T-helper 1 cell treated with Interleukin-12 subunit alpha and Interleukin-12 subunit beta and Interleukin-4 antibody, amounts not matched to agents 30 μg/mL and 1 μg/mL, for 36 hours (primary cell): ENCODE measurements around the gene HDAC5.
"Not testable (repeated sequence)": the region's sequence is repeated elsewhere in the genome, so short reads cannot be mapped to it uniquely, and the experiment has no call there.

Source experiments
- H3K27ac Mint-ChIP-seq: one replicate; pipeline ENCODE4 v1.8.0; 2021; ENCODE audit warnings: mild to moderate bottlenecking, mixed read lengths
- H3K27me3 Mint-ChIP-seq: one replicate; pipeline ENCODE4 v1.8.0; 2021; ENCODE audit warnings: low read depth, mixed read lengths
- H3K36me3 Mint-ChIP-seq: one replicate; pipeline ENCODE4 v1.8.0; 2021; ENCODE audit warnings: low read depth, mixed read lengths
- H3K4me1 Mint-ChIP-seq: one replicate; pipeline ENCODE4 v1.8.0; 2021; ENCODE audit warnings: low read depth, mixed read lengths
- H3K4me3 Mint-ChIP-seq: one replicate; pipeline ENCODE4 v1.8.0; 2021; ENCODE audit warnings: mild to moderate bottlenecking, moderate library complexity, mixed read lengths
- H3K9me3 Mint-ChIP-seq: one replicate; pipeline ENCODE4 v1.8.0; 2021; ENCODE audit warnings: mixed read lengths

HDAC5 gene

DNA sequence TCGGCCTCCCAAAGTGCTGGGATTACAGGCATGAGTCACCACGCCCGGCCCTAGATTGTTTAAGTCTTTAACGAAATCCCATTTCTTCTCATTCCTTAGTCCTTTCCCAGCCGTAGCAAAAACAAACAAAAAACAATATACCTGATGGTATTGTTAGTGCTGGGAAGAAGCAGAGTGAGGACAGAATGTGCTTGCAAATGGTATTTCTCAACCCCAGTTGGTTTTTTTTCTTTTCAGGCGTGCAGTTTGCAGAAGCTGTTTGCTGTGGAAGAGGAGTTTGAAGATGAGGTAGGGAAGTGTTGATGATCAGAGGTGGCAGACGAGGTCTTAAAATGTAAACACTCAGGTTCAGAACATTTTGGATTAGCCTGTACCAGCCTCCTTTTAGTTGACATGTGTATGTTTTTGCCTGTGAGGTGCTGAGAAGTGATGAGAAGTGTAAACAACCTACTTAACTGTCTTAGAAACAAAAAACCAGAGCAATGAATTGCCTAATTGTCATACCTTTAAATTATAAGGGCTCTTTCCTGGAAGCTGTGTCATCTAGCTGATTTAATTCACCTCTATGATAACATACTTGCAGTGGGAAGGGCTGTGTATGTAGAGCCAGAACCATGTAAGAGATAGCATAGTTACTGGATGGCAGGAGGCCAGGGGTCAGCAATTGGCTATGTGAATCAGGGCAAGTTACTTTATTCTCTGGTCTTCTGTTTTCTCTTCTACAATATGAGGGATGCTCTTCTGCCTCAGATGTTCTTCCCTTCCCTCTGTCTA is 21.7 kb upstream of the HDAC5 start:
- no peak overlapping the region for H3K27ac Mint-ChIP-seq
- H3K36me3 Mint-ChIP-seq, result peaks cover 11% of the 10 kb centered on the region
- H3K9me3 Mint-ChIP-seq, result no peaks in the 10 kb centered on the region
- no peaks in the 10 kb centered on the region for H3K27me3 Mint-ChIP-seq
- no peak overlapping the region for H3K4me3 Mint-ChIP-seq
- H3K4me1 Mint-ChIP-seq, result peaks cover 13% of the 10 kb centered on the region

- not testable (repeated sequence) for H3K9me3 Mint-ChIP-seq, H3K27ac Mint-ChIP-seq, H3K36me3 Mint-ChIP-seq, H3K27me3 Mint-ChIP-seq
- Mint-ChIP-seq H3K4me3 (peak overlapping the region; percentile 29), H3K4me1 (peaks cover 11% of the 10 kb centered on the region)
Measured at GRCh38 chr17:44143921-44144320, 20.5 kb upstream of the HDAC5 start.

- H3K4me3 Mint-ChIP-seq, result no peak overlapping the region
- H3K4me1 Mint-ChIP-seq, result peaks cover 15% of the 10 kb centered on the region
Measured at GRCh38 chr17:44137891-44138709, 14.7 kb upstream of the HDAC5 start.

GRCh38 chr17:44134752-44135568 is 11.5 kb upstream of the HDAC5 start:
- Mint-ChIP-seq H3K4me3 (no peak overlapping the region), H3K9me3 (no peaks in the 10 kb centered on the region), H3K27me3 (no peaks in the 10 kb centered on the region), H3K27ac (no peak overlapping the region), H3K36me3 (no peaks in the 10 kb centered on the region), H3K4me1 (peaks cover 12% of the 10 kb centered on the region)

More at GRCh38 chr17:44137891-44138709, 14.7 kb upstream of the HDAC5 start:
- H3K27ac Mint-ChIP-seq, result no peak overlapping the region
- H3K27me3 Mint-ChIP-seq, result no peaks in the 10 kb centered on the region
- no peaks in the 10 kb centered on the region for H3K36me3 Mint-ChIP-seq
- H3K9me3 Mint-ChIP-seq, result no peaks in the 10 kb centered on the region

GRCh38 chr17:44133918-44134476 is 10.6 kb upstream of the HDAC5 start:
- H3K4me1 Mint-ChIP-seq, result peaks cover 12% of the 10 kb centered on the region
- no peak overlapping the region for H3K27ac Mint-ChIP-seq
- H3K27me3 Mint-ChIP-seq, result no peaks in the 10 kb centered on the region
- H3K4me3 Mint-ChIP-seq, result no peak overlapping the region
- H3K36me3 Mint-ChIP-seq, result no peaks in the 10 kb centered on the region
- H3K9me3 Mint-ChIP-seq, result no peaks in the 10 kb centered on the region

DNA sequence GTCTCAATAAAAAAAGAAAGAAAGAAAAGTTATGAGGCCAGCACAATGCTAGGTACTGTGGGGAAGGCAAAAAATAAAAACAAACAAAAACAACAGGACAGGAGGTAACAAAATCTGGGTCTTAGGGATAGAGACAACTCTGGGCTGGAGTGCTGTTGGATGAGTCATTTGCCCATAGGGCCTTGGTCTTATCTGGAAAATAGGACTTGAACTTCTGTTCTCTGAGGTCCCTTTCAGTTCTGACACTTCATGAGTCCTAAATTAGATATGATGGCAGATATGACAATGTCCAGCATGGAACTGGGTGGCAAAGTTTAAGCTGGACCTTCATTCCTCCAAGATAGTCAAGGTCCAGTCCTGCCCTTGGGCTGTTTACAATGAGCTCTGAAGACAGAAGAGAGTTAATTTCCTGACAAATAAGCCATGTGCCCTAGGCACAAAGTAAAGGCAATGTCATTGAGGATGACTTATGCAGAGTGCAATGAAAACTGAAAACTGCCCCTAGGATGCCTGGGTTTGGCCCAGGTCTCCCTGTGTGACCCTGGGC is 8.9 kb upstream of the HDAC5 start:
- no peak overlapping the region for H3K27ac Mint-ChIP-seq

GRCh38 chr17:44131372-44131771 is 7.9 kb upstream of the HDAC5 start:
- H3K4me3 Mint-ChIP-seq, result not testable (repeated sequence)

More for the DNA sequence above, 8.9 kb upstream of the HDAC5 start:
- Mint-ChIP-seq H3K27me3 (no peaks in the 10 kb centered on the region), H3K4me1 (peaks cover 4% of the 10 kb centered on the region), H3K9me3 (no peaks in the 10 kb centered on the region), H3K4me3 (no peak overlapping the region), H3K36me3 (no peaks in the 10 kb centered on the region)

DNA sequence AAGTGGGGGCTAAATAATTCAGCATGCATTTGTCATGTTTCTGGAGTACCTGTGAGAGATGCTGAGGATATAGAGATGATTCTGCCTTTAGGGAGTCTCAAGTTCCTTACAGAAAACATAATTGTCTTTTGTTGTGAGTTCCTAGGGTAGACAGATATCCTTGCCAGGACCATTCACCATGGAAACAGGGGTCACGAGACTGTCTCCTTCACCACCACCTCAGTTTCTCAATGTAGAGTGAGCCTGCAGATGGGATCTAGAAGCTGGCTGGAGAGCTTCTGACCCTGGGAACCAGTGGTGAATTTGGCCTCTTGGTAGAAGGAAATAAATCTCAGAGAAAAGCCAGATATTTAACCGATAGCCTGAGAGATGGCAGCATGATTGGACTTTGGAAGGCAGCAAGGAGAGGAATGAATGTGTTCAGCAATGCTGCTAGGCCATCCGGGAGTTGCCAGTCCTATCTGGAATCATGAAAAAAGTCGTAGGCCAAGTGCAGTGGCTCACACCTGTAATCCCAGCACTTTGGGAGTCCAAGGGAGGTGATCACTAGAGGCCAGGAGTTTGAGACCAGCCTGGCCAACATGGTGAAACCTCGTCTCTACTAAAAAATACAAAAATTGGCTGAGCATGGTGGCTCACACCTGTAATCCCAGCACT is 7.4 kb upstream of the HDAC5 start:
- Mint-ChIP-seq H3K4me1 (peaks cover 4% of the 10 kb centered on the region), H3K27ac (no peak overlapping the region), H3K4me3 (no peak overlapping the region), H3K36me3 (no peaks in the 10 kb centered on the region), H3K27me3 (no peaks in the 10 kb centered on the region), H3K9me3 (no peaks in the 10 kb centered on the region)

More at GRCh38 chr17:44131372-44131771, 7.9 kb upstream of the HDAC5 start:
- H3K27ac Mint-ChIP-seq, H3K36me3 Mint-ChIP-seq, H3K4me1 Mint-ChIP-seq, H3K27me3 Mint-ChIP-seq, H3K9me3 Mint-ChIP-seq: not testable (repeated sequence)

DNA sequence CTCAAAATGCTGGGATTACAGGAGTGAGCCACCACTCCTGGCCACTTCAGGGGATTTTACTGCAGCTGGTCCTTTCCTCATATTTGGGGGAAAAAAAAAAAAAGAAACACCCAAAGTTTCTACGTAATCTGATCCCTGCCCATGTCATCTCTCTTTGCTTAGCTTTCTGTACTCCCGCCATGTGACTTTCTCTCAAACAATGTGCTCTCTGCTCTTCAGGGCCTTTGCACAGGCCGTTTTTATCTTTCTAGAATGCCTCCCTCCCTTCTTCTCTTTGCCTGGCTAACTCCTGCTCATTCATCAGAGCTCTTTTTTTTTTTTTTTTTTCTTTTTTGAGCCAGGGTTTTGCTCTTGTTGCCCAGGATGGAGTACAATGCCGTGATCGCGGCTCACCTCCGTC is 4.9 kb upstream of the HDAC5 start:
- Mint-ChIP-seq H3K9me3 (no peaks in the 10 kb centered on the region), H3K4me3 (no peak overlapping the region), H3K27ac (no peak overlapping the region), H3K36me3 (no peaks in the 10 kb centered on the region), H3K27me3 (no peaks in the 10 kb centered on the region), H3K4me1 (peaks cover 12% of the 10 kb centered on the region)

GRCh38 chr17:44124118-44124438 is 637 bp upstream of the HDAC5 start:
- Mint-ChIP-seq H3K36me3 (no peaks in the 10 kb centered on the region), H3K27ac (peak overlapping the region; percentile 95), H3K9me3 (no peaks in the 10 kb centered on the region), H3K4me3 (peak overlapping the region; percentile 92), H3K4me1 (peaks cover 17% of the 10 kb centered on the region), H3K27me3 (peaks cover 11% of the 10 kb centered on the region)

DNA sequence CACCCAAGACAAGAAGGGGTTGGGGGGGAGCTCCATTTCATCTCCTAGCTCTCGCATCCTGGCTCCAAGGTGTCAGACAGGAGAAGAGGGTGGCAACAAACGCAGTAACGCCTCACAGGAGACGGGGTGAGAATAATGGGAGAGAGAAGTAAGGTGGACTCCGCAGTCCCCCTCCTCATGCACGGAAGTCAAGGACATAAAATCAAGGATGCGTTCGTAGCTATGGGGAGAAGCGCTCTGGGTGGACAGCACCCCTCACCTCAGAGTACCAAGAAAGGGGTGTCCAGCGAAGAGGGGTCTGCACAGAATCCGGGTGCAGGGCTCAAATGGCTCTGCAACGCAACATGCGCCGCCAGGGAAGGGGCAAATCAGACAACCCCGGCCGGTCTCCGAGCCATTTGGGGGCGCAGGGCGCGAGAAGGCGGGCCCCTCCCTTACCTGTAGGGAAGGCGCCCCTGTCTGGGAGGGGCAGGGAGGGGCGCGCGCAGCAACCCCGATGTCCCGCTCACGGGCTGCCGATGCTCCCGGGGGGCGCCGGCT is 555 bp downstream of the HDAC5 start:
- Mint-ChIP-seq H3K4me1 (peaks cover 17% of the 10 kb centered on the region), H3K27me3 (peaks cover 11% of the 10 kb centered on the region), H3K4me3 (peak overlapping the region; percentile 83), H3K36me3 (no peaks in the 10 kb centered on the region), H3K27ac (peak overlapping the region; percentile 66), H3K9me3 (no peaks in the 10 kb centered on the region)

- Mint-ChIP-seq H3K4me1 (peaks cover 17% of the 10 kb centered on the region), H3K4me3 (peak overlapping the region; percentile 83), H3K27me3 (peaks cover 11% of the 10 kb centered on the region), H3K27ac (peak overlapping the region; percentile 66), H3K9me3 (no peaks in the 10 kb centered on the region), H3K36me3 (no peaks in the 10 kb centered on the region)
Measured at GRCh38 chr17:44121997-44122815, 1.2 kb downstream of the HDAC5 start.
